ENCODE results near the gene ALCAM.

The ALCAM gene

DNA sequence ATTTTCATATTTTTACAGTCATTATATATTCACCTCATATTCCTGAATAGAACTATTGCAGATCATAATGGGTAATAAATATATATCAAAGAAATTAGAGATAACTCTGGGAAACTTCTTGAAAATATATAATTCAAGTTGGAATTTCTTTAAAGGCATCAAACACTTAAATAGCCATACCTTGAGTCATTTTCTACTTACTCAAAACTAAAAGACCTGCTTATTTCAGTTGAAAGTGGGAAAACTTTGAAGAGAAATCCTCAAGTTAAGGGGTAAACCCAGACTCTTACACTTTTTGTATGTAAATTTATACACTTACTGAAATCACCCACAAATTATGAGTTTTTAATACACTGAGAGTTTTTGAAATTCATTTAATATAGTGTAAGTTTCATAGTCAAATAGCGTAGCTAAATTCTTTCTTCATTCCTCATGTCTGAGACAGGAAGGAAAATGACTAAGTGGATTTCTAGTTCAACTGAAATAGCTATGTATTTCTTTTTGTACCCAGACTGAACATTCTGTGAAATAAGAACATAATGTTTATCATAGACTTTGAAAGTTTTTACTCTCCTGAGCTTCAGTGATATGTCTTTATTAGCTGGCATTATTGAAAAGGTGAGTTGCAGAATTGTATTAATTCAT is 4.6 kb upstream of the ALCAM start:
- H3K4me3 ChIP-seq (ENCODE audit: low read depth, low read length): no peak overlapping the region
- TF ChIP-seq, protein P1, sequence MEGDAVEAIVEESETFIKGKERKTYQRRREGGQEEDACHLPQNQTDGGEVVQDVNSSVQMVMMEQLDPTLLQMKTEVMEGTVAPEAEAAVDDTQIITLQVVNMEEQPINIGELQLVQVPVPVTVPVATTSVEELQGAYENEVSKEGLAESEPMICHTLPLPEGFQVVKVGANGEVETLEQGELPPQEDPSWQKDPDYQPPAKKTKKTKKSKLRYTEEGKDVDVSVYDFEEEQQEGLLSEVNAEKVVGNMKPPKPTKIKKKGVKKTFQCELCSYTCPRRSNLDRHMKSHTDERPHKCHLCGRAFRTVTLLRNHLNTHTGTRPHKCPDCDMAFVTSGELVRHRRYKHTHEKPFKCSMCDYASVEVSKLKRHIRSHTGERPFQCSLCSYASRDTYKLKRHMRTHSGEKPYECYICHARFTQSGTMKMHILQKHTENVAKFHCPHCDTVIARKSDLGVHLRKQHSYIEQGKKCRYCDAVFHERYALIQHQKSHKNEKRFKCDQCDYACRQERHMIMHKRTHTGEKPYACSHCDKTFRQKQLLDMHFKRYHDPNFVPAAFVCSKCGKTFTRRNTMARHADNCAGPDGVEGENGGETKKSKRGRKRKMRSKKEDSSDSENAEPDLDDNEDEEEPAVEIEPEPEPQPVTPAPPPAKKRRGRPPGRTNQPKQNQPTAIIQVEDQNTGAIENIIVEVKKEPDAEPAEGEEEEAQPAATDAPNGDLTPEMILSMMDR (IDR thresholded peaks at IDR 0.05; ENCODE audit: insufficient read depth, low read depth, low read length, missing control alignments): no peak
- DNase-seq (ENCODE audit: low read depth): no peak

- no peak for DNase-seq (ENCODE audit: low read depth)
These were observed 2.6 kb upstream of the ALCAM start for GRCh38 chr3:105364128-105364527.

GRCh38 chr3:105365081-105365390 is 1.7 kb upstream of the ALCAM start:
- H3K4me3 ChIP-seq (ENCODE audit: low read depth, low read length): no peak overlapping the region
- TF ChIP-seq, protein P1 (IDR thresholded peaks at IDR 0.05; ENCODE audit: insufficient read depth, low read depth, low read length, missing control alignments): no peak
- no peak for DNase-seq (ENCODE audit: low read depth)

More at GRCh38 chr3:105364128-105364527, 2.6 kb upstream of the ALCAM start:
- TF ChIP-seq, protein P1 (IDR thresholded peaks at IDR 0.05; ENCODE audit: insufficient read depth, low read depth, low read length, missing control alignments): no peak
- no peak overlapping the region for H3K4me3 ChIP-seq (ENCODE audit: low read depth, low read length)

DNA sequence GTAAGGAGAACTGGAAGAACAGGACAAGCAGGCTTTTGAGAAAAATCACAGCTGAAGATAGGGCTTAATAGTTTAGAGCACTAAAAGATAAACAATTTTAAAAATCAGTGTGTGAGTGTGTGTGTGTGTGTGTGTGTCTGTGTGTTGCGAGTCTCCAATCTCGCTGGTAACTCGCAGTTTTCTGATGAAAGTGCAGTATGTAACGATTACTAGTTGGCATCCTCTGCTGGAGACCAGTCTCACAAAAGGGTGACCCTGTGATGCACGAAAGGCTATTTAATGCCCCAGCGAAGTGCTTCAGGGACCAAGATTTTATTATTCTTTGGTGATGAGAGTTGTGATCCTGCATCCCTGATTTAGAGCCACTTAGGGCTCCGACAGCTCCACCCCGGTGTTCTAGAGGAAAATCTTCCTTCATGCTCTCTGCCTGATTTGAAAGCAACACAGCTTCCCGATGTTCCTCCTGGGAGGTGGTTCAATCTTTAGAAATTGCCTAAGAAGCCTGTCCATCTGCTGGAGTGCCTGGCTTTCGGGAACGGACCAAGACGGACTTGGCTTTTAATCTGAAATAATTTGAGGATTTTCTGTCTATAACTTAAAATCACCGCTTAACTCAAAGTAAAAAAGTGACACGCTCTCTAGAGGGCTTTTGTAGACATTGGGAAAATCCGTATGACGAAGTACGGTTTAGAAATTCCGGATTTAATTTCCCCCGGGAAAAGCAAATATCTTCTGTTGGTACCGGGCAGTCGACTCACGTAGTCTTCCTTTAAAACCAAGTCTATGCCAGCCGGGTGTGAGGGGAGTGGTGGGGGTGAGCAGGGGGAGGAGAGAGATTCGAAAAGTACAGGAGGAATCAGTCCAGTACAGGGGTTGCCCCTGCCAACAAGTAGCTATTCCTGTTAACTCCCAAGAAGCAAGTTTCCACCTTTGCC is 1.1 kb upstream of the ALCAM start:
- peak overlapping the region; percentile 77 for H3K4me3 ChIP-seq (ENCODE audit: low read depth, low read length)
- peak; percentile 31 for DNase-seq (ENCODE audit: low read depth)
- TF ChIP-seq, protein P1 (IDR thresholded peaks at IDR 0.05; ENCODE audit: insufficient read depth, low read depth, low read length, missing control alignments): no peak

DNA sequence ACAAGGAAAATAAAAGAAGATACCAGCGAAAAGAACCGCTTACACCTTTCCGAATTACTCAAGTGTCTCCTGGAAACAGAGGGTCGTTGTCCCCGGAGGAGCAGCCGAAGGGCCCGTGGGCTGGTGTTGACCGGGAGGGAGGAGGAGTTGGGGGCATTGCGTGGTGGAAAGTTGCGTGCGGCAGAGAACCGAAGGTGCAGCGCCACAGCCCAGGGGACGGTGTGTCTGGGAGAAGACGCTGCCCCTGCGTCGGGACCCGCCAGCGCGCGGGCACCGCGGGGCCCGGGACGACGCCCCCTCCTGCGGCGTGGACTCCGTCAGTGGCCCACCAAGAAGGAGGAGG is 325 bp downstream of the ALCAM start:
- DNase-seq (ENCODE audit: low read depth): peak; percentile 61
- TF ChIP-seq, protein P1 (IDR thresholded peaks at IDR 0.05; ENCODE audit: insufficient read depth, low read depth, low read length, missing control alignments): no peak
- peak overlapping the region; percentile 77 for H3K4me3 ChIP-seq (ENCODE audit: low read depth, low read length)

DNA sequence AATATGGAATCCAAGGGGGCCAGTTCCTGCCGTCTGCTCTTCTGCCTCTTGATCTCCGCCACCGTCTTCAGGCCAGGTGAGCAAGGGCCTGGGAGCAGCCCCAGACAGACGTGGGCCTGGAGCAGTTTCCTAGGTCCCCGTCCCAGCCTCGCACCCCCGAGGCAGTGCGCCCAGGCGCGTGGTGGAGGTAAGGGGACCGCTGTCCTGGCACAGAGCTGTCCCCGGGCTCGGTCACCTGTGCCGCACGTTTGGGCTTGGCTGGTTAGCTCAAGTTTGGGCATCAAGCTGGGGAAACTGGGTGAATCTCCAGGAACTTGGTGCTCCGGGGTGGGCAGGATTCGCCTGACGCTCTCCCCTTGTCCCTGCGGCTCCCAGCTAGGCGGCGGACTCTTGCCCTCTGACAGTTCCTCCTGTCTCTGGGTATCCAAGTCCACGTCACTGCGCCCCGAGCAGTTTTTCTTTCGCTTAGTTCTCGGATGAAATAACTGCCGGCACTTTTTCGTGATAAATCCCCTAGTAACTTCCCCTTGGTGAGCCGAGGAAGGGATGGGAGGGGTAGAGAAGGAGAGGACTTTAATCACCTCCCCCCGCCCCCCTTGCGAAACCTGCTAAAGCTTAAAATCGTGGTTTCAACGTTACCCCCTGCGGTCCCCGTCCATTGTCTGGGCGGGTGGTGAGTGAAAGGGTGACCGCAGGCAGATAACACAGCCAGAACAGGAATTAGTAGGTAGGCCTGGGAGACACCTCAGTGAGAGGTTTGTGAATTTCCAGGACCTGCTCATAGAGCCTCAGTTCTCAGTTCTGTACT is 901 bp downstream of the ALCAM start:
- DNase-seq (ENCODE audit: low read depth): peak; percentile 95
- TF ChIP-seq, protein P1 (IDR thresholded peaks at IDR 0.05; ENCODE audit: insufficient read depth, low read depth, low read length, missing control alignments): no peak
- H3K4me3 ChIP-seq (ENCODE audit: low read depth, low read length): peak overlapping the region; percentile 77
